ENCODE results near the gene NKRF. TPM values are rescaled to one million over a fixed set of nuclear protein-coding genes. Genes with fewer than 3 reads are reported as not detected.

The NKRF gene
- total RNA-seq, 1 experiment from 2014 or later, result 22.1 TPM

DNA sequence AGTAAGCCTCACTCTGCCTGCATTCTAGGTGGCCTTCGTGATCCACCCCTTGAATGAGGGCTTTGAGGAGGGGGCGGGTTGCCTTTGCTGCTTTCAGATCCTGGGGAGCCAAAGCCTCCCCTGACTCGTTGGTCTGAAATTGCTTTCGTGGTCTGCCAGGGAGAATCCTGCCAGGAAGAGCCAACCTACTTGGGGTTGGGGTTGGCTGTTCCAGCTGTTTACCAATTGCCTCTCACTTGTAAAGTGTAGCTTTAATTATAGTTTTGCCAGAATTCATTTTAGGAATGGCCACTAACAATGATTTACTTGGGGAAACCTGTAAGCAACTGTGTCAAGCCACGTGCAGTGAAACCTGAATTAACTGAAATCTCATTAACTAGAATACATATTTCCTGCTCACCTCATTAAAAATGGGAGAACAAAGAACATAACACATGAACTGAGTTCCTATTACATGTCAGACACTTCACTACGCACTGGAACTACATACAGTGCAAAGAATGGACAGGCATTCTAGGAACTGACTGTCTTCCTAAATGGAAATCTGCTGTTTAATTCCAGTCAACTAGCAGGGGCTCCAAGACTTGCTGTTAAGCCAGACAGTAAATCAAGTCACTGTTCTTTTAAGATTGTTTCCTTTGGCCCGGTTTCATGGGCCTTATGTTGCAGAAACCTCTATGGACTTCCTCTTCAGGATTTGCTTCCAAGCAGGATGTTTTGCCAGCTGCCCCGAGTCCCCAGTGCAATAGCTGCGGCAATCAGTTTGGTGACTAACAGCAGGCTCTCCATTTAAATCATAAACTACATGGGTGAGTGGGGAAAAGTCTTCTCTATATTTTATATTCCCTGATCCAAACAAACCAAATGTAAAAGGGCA, 16.4 kb upstream of the NKRF start:
- no peak overlapping the region for H3K27ac ChIP-seq (ENCODE audit: low read depth, low read length, poor library complexity, severe bottlenecking)
- CTCF ChIA-PET, result no interaction called here

DNA sequence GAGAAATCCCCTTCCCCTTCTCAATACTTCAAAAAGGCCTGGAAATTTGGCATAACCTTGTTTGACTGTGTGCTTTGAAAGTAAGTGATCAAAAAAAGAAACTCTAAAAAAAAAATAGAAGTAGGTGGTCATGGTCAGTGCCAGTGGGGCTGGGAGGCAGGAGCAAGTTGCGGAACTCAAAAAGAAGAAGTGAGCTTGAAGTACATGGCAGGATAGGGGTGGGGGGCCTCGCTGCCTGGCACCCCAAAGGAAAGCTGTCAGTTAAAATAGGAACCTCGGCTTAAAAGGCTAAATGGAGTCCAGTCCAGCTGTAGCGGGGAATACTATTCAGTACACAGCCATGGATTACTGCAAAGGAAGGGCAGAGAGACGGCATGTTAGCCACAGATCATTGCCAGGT, 12.2 kb upstream of the NKRF start:
- no peak overlapping the region for H3K4me3 ChIP-seq (ENCODE audit: low read depth, low read length, poor library complexity, severe bottlenecking)
- no peak overlapping the region for H3K27ac ChIP-seq (ENCODE audit: low read depth, low read length, poor library complexity, severe bottlenecking)
- H3K27me3 ChIP-seq (replicated peaks; ENCODE audit: insufficient read depth, low read depth, low read length, poor library complexity), result no peaks in the 10 kb centered on the region
- POLR2A ChIA-PET (ENCODE audit: low non-redundant PET), result no interaction called here
- H3K36me3 ChIP-seq (ENCODE audit: insufficient read depth, low read length, poor library complexity, severe bottlenecking), result no peaks in the 10 kb centered on the region
- intact Hi-C loops (cut with micrococcal nuclease; ENCODE audit: unreplicated experiment), result no loop called here
- CTCF ChIA-PET, result no interaction called here
- BruUV-seq (replicated peaks), result no TSS peak
- TF ChIP-seq, protein P1, sequence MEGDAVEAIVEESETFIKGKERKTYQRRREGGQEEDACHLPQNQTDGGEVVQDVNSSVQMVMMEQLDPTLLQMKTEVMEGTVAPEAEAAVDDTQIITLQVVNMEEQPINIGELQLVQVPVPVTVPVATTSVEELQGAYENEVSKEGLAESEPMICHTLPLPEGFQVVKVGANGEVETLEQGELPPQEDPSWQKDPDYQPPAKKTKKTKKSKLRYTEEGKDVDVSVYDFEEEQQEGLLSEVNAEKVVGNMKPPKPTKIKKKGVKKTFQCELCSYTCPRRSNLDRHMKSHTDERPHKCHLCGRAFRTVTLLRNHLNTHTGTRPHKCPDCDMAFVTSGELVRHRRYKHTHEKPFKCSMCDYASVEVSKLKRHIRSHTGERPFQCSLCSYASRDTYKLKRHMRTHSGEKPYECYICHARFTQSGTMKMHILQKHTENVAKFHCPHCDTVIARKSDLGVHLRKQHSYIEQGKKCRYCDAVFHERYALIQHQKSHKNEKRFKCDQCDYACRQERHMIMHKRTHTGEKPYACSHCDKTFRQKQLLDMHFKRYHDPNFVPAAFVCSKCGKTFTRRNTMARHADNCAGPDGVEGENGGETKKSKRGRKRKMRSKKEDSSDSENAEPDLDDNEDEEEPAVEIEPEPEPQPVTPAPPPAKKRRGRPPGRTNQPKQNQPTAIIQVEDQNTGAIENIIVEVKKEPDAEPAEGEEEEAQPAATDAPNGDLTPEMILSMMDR (conservative IDR thresholded peaks at IDR 0.05; ENCODE audit: low read depth, low read length), result no peak
- TF ChIP-seq EZH2 (IDR thresholded peaks at IDR 0.05; ENCODE audit: borderline replicate concordance, low read depth, low read length, poor library complexity, severe bottlenecking), result no peak
- peaks cover 15% of the 10 kb centered on the region for H3K4me1 ChIP-seq (ENCODE audit: insufficient read depth, low read length, poor library complexity, severe bottlenecking)
- no peak for DNase-seq (ENCODE audit: low spot score)
- no peaks in the 10 kb centered on the region for H3K9me3 ChIP-seq (ENCODE audit: low read depth, low read length, poor library complexity, severe bottlenecking)

More for the DNA sequence above, 16.4 kb upstream of the NKRF start:
- no peaks in the 10 kb centered on the region for H3K9me3 ChIP-seq (ENCODE audit: low read depth, low read length, poor library complexity, severe bottlenecking)
- no peak for TF ChIP-seq EZH2 (IDR thresholded peaks at IDR 0.05; ENCODE audit: borderline replicate concordance, low read depth, low read length, poor library complexity, severe bottlenecking)
- TF ChIP-seq, protein P1 (conservative IDR thresholded peaks at IDR 0.05; ENCODE audit: low read depth, low read length), result no peak
- H3K36me3 ChIP-seq (ENCODE audit: insufficient read depth, low read length, poor library complexity, severe bottlenecking), result no peaks in the 10 kb centered on the region
- no TSS peak for BruUV-seq (replicated peaks)
- POLR2A ChIA-PET (ENCODE audit: low non-redundant PET), result no interaction called here
- DNase-seq (ENCODE audit: low spot score), result no peak
- H3K27me3 ChIP-seq (replicated peaks; ENCODE audit: insufficient read depth, low read depth, low read length, poor library complexity), result no peaks in the 10 kb centered on the region
- peaks cover 15% of the 10 kb centered on the region for H3K4me1 ChIP-seq (ENCODE audit: insufficient read depth, low read length, poor library complexity, severe bottlenecking)
- intact Hi-C loops (cut with micrococcal nuclease; ENCODE audit: unreplicated experiment), result no loop called here
- H3K4me3 ChIP-seq (ENCODE audit: low read depth, low read length, poor library complexity, severe bottlenecking), result no peak overlapping the region

DNA sequence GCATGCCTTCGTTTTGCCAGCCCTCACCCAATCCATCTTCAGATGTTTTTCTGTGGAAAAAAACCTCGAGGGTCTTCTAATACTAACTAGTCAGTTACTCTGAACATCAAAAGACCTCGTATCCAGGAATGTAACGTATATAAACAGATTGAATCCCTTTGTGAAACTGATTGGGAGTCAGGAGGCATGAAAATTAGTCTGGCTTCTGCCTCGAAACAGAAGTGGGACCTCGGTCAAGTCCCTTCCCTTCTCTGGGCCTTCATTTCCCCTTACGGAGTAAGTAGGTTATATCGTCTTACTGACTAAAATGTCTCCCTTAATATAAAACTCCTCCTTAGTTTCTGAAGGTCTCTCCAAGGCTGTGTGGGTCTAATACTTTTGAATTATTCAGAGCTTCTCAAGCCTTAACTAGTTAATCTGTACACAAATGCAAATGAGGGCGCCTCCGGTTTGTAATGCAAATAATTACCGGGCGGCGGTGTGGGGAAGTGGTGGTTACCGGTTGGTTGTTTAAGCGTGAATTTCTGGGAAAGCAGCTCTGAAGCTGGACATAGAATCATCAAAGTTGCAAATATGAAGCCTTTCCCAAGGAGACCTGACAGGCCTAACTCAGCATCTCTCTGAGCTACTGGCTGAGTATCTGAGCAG, 11.4 kb upstream of the NKRF start:
- DNase-seq (ENCODE audit: low spot score), result peak; percentile 40
- no peaks in the 10 kb centered on the region for H3K9me3 ChIP-seq (ENCODE audit: low read depth, low read length, poor library complexity, severe bottlenecking)
- CTCF ChIA-PET, result no interaction called here
- H3K4me1 ChIP-seq (ENCODE audit: insufficient read depth, low read length, poor library complexity, severe bottlenecking), result peaks cover 9% of the 10 kb centered on the region
- H3K4me3 ChIP-seq (ENCODE audit: low read depth, low read length, poor library complexity, severe bottlenecking), result no peak overlapping the region
- intact Hi-C loops (cut with micrococcal nuclease; ENCODE audit: unreplicated experiment), result no loop called here
- TF ChIP-seq, protein P1 (conservative IDR thresholded peaks at IDR 0.05; ENCODE audit: low read depth, low read length), result no peak
- TF ChIP-seq EZH2 (IDR thresholded peaks at IDR 0.05; ENCODE audit: borderline replicate concordance, low read depth, low read length, poor library complexity, severe bottlenecking), result no peak
- POLR2A ChIA-PET (ENCODE audit: low non-redundant PET), result interaction anchor here (0.7 kb wide), 1 partner anchor 12 kb away, joined by 3 read pairs; no protein-coding TSS in a partner anchor
- no peaks in the 10 kb centered on the region for H3K27me3 ChIP-seq (replicated peaks; ENCODE audit: insufficient read depth, low read depth, low read length, poor library complexity)
- TSS peak; percentile 47 for BruUV-seq (replicated peaks)
- H3K36me3 ChIP-seq (ENCODE audit: insufficient read depth, low read length, poor library complexity, severe bottlenecking), result no peaks in the 10 kb centered on the region
- no peak overlapping the region for H3K27ac ChIP-seq (ENCODE audit: low read depth, low read length, poor library complexity, severe bottlenecking)
